ENCODE data around the gene KIF11.
"Not testable (repeated sequence)": the region's sequence is repeated elsewhere in the genome, so short reads cannot be mapped to it uniquely, and the experiment has no call there.

KIF11 gene

DNA sequence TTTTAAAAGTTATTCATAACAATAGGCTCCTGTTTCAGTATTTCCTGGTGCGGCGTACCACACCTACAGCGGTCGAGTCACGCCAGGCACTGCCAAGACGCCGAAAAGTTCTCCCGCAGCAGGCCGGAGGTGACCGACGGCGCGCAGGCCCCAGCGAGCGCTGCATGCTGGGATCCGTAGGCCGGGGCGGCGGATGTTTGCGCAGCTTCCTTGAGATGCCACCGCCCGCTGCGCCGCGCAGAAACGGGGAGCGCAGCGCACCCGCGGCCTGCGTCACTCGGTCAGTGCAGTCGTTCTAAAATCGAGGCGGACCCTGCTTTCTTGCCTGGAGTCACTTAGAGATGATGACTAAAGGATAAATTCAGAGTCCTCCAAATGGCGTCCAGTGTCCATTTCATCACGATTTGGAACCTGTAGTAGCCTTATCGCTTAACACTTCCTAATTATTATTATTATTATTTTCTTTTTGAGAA, 1.3 kb upstream of the KIF11 start:
- DNase-seq, result peak; percentile 92

- DNase-seq, result peak; percentile 10
Measured at GRCh38 chr10:92593619-92594588, 974 bp downstream of the KIF11 start.

GRCh38 chr10:92595505-92595904, 2.6 kb downstream of the KIF11 start:
- no peak for DNase-seq

DNA sequence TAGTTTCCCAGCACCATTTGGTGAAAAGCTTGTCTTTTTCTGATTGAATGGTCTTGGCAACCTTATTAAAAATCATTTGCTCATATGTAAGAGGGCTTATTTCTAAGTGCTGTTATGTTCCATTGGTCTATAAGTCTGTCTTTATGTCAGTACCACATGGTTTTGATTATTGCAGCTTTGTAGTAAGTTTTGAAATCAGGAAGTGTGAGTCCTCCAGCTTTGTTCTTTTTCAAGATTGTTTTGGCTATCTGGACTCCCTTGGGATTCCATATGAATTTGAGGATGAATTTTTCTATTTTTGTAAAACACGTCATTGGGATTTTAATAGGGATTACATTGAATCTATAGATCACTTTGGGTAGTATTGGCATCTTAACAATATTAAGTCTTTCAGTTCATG, 5.4 kb downstream of the KIF11 start:
- no peak for DNase-seq

DNA sequence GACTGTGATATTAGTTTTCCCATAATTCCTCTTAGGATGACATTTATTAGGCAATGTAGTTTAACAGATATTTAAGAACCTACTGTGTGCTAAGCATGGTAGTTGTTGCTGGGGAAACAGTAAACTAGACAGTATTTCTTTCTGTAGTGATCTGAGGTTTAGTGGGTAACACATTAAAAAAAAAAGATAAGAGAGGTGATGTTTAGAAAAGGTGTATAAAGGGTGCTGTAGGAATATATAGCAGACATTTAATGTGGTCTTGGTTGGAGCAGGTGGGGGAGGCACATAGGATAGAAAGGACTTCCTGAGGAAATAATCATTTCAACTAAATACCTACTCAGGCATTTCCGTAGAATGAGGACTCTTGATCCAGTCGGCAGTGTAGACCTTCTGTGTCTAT, 11.9 kb downstream of the KIF11 start:
- DNase-seq, result no peak

GRCh38 chr10:92615515-92615914, 22.6 kb downstream of the KIF11 start:
- no peak for DNase-seq

DNA sequence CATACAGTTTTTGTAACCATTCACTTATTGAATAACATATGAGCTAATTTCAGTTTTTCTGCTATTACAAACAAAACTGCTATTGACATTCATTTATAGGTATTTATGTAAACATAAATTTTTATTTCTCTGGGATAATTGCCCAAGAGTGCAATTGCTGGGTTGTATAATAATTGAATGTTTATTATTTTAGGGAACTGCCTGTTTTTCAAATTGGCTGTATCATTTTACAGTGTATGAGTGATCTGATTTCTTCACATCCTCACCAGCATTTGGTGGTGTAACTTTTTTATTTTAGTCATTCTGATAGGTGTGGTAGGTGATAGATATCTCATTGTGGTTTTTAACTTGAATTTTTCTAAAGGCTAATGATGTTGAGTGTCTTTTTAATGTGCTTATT, 26.4 kb downstream of the KIF11 start:
- no peak for DNase-seq

DNA sequence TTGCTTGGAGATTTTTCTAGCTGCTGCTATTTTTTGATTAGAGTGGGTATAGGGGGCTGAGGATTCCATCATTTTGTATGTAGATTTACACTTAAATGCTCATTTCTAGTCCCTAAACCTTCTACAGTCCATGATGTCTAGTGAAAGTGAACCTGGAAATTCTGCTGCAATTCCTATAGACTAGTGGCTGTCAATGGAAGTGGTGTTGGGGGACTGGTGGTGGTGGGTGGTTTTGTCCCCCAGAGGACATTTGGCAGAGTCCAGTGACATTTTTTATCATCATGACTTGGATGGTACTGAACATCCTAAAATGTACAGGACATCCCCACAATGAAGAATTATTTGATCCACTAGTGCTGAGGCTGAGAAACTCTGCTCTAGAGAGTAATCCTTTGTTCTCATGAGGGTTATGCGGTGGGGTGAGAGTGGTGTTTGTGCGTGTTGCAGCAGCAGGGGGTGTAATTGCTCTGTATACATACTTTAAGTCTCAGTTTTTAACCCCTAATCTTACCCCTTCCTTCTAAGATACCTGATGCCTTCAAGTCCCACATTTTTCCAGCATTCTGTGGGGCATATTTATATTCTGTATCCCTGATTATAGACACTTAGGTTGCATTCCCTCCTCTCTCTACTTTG, 35.0 kb downstream of the KIF11 start:
- no peak for DNase-seq

GRCh38 chr10:92629945-92630344, 37.0 kb downstream of the KIF11 start:
- DNase-seq, result no peak

DNA sequence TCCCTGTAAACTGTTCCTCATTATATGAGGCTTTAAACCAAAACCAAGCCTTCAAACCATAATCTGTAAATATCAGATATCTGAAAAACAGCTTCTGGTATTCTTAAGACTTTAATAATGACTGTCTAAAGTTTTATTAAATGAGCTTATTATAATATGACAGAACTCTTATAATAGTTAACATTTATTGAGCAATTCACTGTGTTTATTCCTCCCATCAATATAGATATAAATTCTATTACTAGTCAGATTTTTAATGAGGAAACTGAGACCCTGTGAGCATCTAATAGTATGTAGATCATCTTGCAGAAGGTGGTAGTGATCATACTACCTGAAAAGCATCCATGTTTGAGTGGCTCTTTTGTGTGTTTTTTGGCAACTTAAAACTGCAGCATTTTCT, 45.1 kb downstream of the KIF11 start:
- DNase-seq, result no peak

GRCh38 chr10:92640107-92640506, 47.2 kb downstream of the KIF11 start:
- no peak for DNase-seq

DNA sequence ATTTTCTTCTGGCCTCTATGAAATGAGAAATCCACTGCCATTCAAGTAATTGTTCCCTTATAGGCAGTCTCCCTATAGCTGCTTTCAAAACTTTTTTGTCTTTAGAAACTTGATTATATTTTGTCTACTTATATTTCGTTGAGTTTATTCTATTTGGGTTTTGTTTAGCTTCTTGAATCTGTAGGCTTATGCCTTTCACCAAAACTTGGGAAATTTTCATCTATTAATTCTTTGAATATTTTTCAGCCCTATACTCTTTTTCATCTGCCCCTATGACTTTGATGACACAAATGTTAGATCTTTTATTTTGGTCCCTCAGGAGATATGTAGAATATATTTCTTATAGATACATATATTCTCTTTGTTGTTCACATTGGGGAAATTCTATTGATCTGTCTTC, 48.6 kb downstream of the KIF11 start:
- no peak for DNase-seq

GRCh38 chr10:92644921-92645320, 52.0 kb downstream of the KIF11 start:
- DNase-seq, result no peak

DNA sequence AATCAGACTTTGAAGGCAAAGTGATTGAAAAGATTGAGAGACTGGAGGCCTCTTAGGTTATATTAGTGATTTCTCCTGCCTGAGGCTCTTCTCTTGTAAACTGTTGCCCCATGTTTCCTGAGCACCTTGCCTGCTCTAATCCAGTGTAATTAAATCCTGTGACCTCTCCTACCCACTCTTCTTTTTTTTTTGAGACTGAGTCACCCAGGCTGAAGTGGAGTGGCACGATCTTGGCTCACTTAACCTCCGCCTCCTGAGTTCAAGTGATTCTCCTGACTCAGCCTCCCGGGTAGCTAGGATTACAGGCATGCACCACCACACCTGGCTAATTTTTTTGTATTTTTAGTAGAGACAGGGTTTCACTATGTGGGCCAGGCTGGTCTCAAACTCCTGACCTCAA, 57.9 kb downstream of the KIF11 start:
- DNase-seq, result not testable (repeated sequence)

DNA sequence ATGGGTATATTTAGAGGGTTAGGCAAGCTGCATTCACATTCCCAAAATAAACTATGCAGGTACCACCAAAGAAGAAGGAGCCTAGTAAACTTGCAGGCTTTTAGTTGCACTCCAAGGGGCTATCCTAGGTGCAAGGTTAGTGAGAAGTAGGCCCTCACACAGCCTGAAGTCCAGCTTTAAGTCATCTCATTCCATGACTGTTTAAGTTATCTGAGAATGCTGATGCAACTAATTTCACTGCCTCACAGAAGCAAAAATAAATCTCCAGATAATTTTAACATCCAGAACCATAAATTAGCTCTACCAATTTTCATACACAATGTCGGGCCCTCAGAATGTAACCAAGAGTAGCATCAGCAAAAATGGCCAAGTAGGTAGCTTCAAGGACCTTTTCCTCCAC, 62.5 kb downstream of the KIF11 start:
- DNase-seq, result no peak

DNA sequence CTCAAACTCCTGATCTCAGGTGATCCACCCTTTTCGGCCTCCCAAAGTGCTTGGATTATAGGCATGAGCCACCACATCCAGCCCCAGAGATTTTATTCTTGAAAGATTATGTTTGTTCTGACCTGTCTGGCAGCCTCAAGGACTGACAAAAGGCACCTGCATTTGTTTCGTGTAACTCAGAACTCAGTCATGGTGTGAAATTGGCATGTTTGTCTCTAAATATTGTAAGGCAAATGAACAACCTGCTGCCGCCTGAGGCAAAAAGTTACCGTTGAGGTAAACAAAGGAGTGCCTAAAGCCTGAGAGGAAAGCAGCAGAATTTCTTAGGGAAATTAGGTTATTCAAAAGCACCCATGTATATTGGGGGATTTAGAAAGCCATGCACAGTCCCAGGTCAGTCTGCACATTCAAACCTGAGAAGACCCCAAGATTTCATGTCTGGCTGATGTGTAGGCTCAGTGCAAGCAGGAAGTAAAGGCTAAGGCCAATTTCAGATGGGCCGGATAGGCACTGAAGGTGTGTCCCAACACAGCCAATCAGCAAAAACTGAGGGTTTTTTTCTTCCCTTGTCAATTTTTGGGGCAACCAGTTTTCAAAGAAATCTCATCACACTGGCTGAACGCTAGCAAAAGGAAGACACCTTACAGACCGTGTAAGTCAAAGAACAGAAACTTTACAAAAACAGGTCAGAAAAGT, 63.5 kb downstream of the KIF11 start:
- no peak for DNase-seq

GRCh38 chr10:92657024-92657423, 64.1 kb downstream of the KIF11 start:
- no peak for DNase-seq

- no peak for DNase-seq
Measured at GRCh38 chr10:92662848-92663247, 69.9 kb downstream of the KIF11 start.

DNA sequence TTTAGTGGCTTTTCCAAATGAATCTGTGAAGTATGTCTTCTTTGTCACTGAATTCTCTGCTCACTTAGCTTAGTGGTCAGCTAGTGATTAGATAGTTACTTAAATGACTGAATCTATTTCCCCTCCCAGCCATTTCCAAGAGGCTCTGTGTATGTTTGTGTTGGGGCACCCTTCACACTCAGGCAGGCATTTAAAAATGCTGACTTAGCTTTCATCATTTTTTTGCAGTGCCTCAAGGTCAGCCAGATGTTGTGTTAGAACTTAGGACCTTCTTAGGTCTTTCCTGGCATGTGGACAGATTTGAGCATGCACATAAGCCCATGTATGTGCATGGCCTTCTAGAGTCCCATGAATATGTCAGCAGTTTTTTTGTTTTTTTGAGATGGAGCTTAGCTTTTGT, 71.4 kb downstream of the KIF11 start:
- DNase-seq, result peak; percentile 23

- no peak for DNase-seq
Measured at GRCh38 chr10:92667078-92667477, 74.1 kb downstream of the KIF11 start.

- no peak for DNase-seq
Measured at GRCh38 chr10:92677708-92678107, 84.8 kb downstream of the KIF11 start.

DNA sequence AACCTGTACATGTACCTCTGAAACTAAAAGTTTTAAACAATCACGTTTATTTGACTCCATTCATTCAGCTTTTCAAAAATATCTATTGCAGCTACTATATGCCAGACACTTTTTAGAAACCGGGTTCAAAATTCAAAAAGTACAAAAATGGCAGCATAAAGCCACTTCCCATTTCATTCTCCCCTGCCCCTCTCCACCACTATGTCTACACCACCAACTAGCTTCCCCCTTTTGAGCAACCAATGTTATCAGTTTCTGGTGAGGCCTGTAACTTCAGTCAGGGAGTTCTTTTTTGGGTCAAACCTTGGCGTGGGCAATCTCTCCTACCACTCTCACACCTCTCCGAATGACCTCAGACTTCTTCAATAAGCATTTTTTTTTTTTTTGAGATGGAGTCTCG, 85.3 kb downstream of the KIF11 start:
- no peak for DNase-seq

- no peak for DNase-seq
Measured at GRCh38 chr10:92681306-92681834, 88.4 kb downstream of the KIF11 start.
